H1 (cell line): ENCODE results near the gene USP1.

Source experiments
- EP300 ChIP-seq, 2 experiments: IDR thresholded peaks; 1 replicate in 1 of 2; 2 replicates in 1 of 2; pipeline ENCODE4 v1.6.1; 2011 to 2012; ENCODE audit warnings: low read depth in 2 of 2, low read length in 2 of 2, mild to moderate bottlenecking in 2 of 2, borderline replicate concordance in 1 of 2, inconsistent platforms in 1 of 2, moderate library complexity in 1 of 2
- GTF2F1 ChIP-seq: IDR thresholded peaks from 2 replicates; pipeline ENCODE4 v1.6.1; 2012; ENCODE audit warnings: low read depth, low read length, improper control_type of control experiment, borderline replicate concordance
- NRF1 ChIP-seq: IDR thresholded peaks from 2 replicates; pipeline ENCODE4 v1.6.1; 2011; ENCODE audit warnings: mild to moderate bottlenecking, low read depth, low read length, improper control_type of control experiment
- POLR2AphosphoS5 ChIP-seq: IDR thresholded peaks from 2 replicates; pipeline ENCODE4 v1.6.1; 2011; ENCODE audit warnings: low read depth, low read length
- RNF2 ChIP-seq: fragments of 200-900, 300-1000 bp; sonication (generic); IDR thresholded peaks from 2 replicates; pipeline ENCODE4 v1.7.1; 2016; ENCODE audit warnings: borderline replicate concordance, low read depth, mild to moderate bottlenecking, antibody characterized with exemption, low read length; ENCODE audit not compliant: poor library complexity, severe bottlenecking; ENCODE audit errors: missing control alignments
- TF ChIP-seq, protein P1 (sequence below), 3 experiments: IDR thresholded peaks; 1 replicate in 2 of 3; 2 replicates in 1 of 3; pipeline versions ENCODE4 v1.5.1 to v1.6.1; 2011; ENCODE audit warnings: low read length in 3 of 3, mild to moderate bottlenecking in 3 of 3, inconsistent platforms in 2 of 3, low read depth in 1 of 3, moderate library complexity in 1 of 3; ENCODE audit not compliant: insufficient read depth in 1 of 3; ENCODE audit errors: control extremely low read depth in 1 of 3
- TF ChIP-seq, protein P2 (sequence below): IDR thresholded peaks from 2 replicates; pipeline ENCODE4 v1.6.1; 2012; ENCODE audit warnings: inconsistent platforms

DNA sequence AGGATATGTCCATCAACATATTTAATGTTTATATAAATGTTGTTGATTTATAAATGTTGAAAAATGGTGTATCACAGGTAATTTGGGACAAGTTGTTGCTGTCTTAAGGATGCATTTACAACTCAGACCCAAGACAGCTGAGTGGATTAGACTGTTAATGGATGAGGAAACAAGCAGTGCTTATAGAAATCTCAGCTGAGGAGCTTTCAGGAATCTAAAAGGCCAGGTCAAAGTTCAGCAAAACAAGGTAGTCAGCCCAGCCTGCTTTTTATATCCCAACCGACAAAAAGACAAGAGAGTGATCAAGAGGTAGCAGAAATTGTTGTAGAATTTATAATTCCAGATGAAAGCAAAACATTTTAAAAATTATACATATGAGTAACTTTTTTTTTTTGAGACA, 16.6 kb upstream of the USP1 start:
- TF ChIP-seq, protein P1, sequence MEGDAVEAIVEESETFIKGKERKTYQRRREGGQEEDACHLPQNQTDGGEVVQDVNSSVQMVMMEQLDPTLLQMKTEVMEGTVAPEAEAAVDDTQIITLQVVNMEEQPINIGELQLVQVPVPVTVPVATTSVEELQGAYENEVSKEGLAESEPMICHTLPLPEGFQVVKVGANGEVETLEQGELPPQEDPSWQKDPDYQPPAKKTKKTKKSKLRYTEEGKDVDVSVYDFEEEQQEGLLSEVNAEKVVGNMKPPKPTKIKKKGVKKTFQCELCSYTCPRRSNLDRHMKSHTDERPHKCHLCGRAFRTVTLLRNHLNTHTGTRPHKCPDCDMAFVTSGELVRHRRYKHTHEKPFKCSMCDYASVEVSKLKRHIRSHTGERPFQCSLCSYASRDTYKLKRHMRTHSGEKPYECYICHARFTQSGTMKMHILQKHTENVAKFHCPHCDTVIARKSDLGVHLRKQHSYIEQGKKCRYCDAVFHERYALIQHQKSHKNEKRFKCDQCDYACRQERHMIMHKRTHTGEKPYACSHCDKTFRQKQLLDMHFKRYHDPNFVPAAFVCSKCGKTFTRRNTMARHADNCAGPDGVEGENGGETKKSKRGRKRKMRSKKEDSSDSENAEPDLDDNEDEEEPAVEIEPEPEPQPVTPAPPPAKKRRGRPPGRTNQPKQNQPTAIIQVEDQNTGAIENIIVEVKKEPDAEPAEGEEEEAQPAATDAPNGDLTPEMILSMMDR (IDR thresholded peaks at IDR 0.05; ENCODE audit: control extremely low read depth in 1 of 3, insufficient read depth in 1 of 3, low read depth in 1 of 3, low read length in 3 of 3): no peak
- TF ChIP-seq EP300 (IDR thresholded peaks at IDR 0.05; ENCODE audit: borderline replicate concordance in 1 of 2, low read depth in 2 of 2, low read length in 2 of 2) (no peak), RNF2 (no peak), GTF2F1 (no peak), POLR2AphosphoS5 (no peak), NRF1 (no peak)
- TF ChIP-seq, protein P2, sequence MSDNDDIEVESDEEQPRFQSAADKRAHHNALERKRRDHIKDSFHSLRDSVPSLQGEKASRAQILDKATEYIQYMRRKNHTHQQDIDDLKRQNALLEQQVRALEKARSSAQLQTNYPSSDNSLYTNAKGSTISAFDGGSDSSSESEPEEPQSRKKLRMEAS: no peak
